H1 (cell line): ENCODE measurements around the gene RPL26. TPM values are rescaled to one million over a fixed set of nuclear protein-coding genes. Genes with fewer than 3 reads are reported as not detected.

Source experiments
- CTCF ChIA-PET: fragments of 300-600 bp; sonication (Branson Sonifier 250); formaldehyde crosslinking; loops from one replicate; lab custom pipeline; 2021; ENCODE audit not compliant: partially characterized antibody; lab: Charles Lee
- POLR2A ChIA-PET: fragments of 300-600 bp; sonication (Branson Sonifier 250); formaldehyde crosslinking; loops from one replicate; lab custom pipeline; 2021; ENCODE audit warnings: inconsistent platforms; ENCODE audit not compliant: partially characterized antibody; lab: Charles Lee
- DNase-seq, 2 experiments: peaks; one replicate each; pipeline versions ENCODE4 v3.0.0 to v3.0.0-alpha.2; 2010 to 2022; ENCODE audit warnings: low spot score in 2 of 2, low read depth in 1 of 2, mixed read lengths in 1 of 2
- FAIRE-seq: peaks from 2 replicates; lab custom pipeline; 2011; peaks lifted over from hg19 to GRCh38; lab: Jason Lieb, UNC
- H2AFZ ChIP-seq: 2 replicates; pipeline ENCODE4 v1.8.1; 2012; ENCODE audit warnings: low read length, inconsistent platforms
- H2AK5ac ChIP-seq: 2 replicates; pipeline ENCODE4 v1.6.1; 2013; ENCODE audit warnings: low read depth, low read length
- H2BK120ac ChIP-seq: replicated peaks from 2 replicates; pipeline ENCODE3; 2013; ENCODE audit warnings: low read depth, low read length, inconsistent platforms
- H2BK12ac ChIP-seq: 2 replicates; pipeline ENCODE4 v1.6.1; 2013; ENCODE audit warnings: low read depth, low read length
- H2BK15ac ChIP-seq: 2 replicates; pipeline ENCODE4 v1.6.1; 2013; ENCODE audit warnings: low read length
- H2BK20ac ChIP-seq: 2 replicates; pipeline ENCODE4 v1.6.1; 2013; ENCODE audit warnings: low read length
- H2BK5ac ChIP-seq: 2 replicates; pipeline ENCODE4 v1.6.1; 2013; ENCODE audit warnings: low read depth, low read length
- H3K14ac ChIP-seq: 2 replicates; pipeline ENCODE4 v1.6.1; 2013; ENCODE audit warnings: inconsistent platforms; ENCODE audit not compliant: insufficient read length
- H3K18ac ChIP-seq: 2 replicates; pipeline ENCODE4 v1.6.1; 2013; ENCODE audit warnings: low read length; ENCODE audit errors: extremely low read depth
- H3K23ac ChIP-seq: 2 replicates; pipeline ENCODE4 v1.6.1; 2013; ENCODE audit warnings: inconsistent platforms; ENCODE audit not compliant: insufficient read length
- H3K23me2 ChIP-seq: 2 replicates; pipeline ENCODE4 v1.6.1; 2013; ENCODE audit warnings: low read depth, low read length
- H3K27ac ChIP-seq: 2 replicates; pipeline ENCODE4 v1.6.1; 2011; ENCODE audit warnings: low read depth, low read length, inconsistent platforms
- H3K27me3 ChIP-seq, 4 experiments: replicated peaks in 1 of 4; 1 replicate in 1 of 4; 2 replicates in 3 of 4; pipeline versions ENCODE4 v1.6.1 to v1.8.1; 2011 to 2013; ENCODE audit warnings: low read length in 3 of 4, mild to moderate bottlenecking in 3 of 4, inconsistent platforms in 2 of 4, mixed read lengths in 2 of 4, moderate library complexity in 1 of 4; ENCODE audit not compliant: control insufficient read depth in 3 of 4, insufficient read depth in 3 of 4; ENCODE audit errors: extremely low read depth in 1 of 4
- H3K36me3 ChIP-seq, 4 experiments: 2 replicates each; pipeline versions ENCODE4 v1.6.1 to v1.8.1; 2011 to 2013; ENCODE audit warnings: mild to moderate bottlenecking in 4 of 4, low read length in 3 of 4, moderate library complexity in 2 of 4, control low read depth in 1 of 4, inconsistent platforms in 1 of 4; ENCODE audit not compliant: insufficient read depth in 4 of 4, control insufficient read depth in 2 of 4
- H3K4ac ChIP-seq: replicated peaks from 2 replicates; pipeline ENCODE3; 2013; ENCODE audit warnings: low read length, low read depth, mixed read lengths, inconsistent platforms; ENCODE audit not compliant: insufficient read length
- H3K4me1 ChIP-seq, 4 experiments: replicated peaks in 1 of 4; 1 replicate in 1 of 4; 2 replicates in 3 of 4; pipeline versions ENCODE4 v1.6.1 to v1.8.1; 2011 to 2013; ENCODE audit warnings: low read length in 3 of 4, inconsistent platforms in 2 of 4, mixed read lengths in 1 of 4; ENCODE audit not compliant: insufficient read depth in 4 of 4, control insufficient read depth in 3 of 4
- H3K4me2 ChIP-seq, 2 experiments: 2 replicates each; pipeline versions ENCODE4 v1.6.1 to v1.8.1; 2011 to 2013; ENCODE audit warnings: low read depth in 2 of 2, low read length in 2 of 2, control low read depth in 1 of 2, inconsistent platforms in 1 of 2, mild to moderate bottlenecking in 1 of 2; ENCODE audit not compliant: insufficient read depth in 1 of 2
- H3K4me3 ChIP-seq, 4 experiments: fragments of 200-600, 300-600 bp in 1 of 4; sonication (generic), shearing (Covaris generic), sonication (Bioruptor Twin) in 1 of 4; 2 replicates each; pipeline versions ENCODE4 v1.5.1 to v1.8.1; 2011 to 2016; ENCODE audit warnings: low read length in 4 of 4, low read depth in 3 of 4, control low read depth in 2 of 4, inconsistent platforms in 2 of 4, mild to moderate bottlenecking in 2 of 4, mixed read lengths in 1 of 4, moderate library complexity in 1 of 4; ENCODE audit not compliant: insufficient read depth in 2 of 4; ENCODE audit errors: extremely low read depth in 1 of 4
- H3K56ac ChIP-seq: replicated peaks from 2 replicates; pipeline ENCODE3; 2013; ENCODE audit warnings: low read depth, mild to moderate bottlenecking, mixed read lengths, low read length, inconsistent platforms; ENCODE audit not compliant: insufficient read length
- H3K79me1 ChIP-seq: 2 replicates; pipeline ENCODE4 v1.6.1; 2013; ENCODE audit warnings: low read depth, low read length, control low read depth
- H3K79me2 ChIP-seq, 2 experiments: 2 replicates each; pipeline versions ENCODE4 v1.6.1 to v1.8.1; 2012 to 2013; ENCODE audit warnings: low read length in 2 of 2, mild to moderate bottlenecking in 2 of 2, inconsistent platforms in 1 of 2; ENCODE audit not compliant: insufficient read depth in 2 of 2, control insufficient read depth in 1 of 2
- H3K9ac ChIP-seq, 4 experiments: replicated peaks in 1 of 4; 1 replicate in 1 of 4; 2 replicates in 3 of 4; pipeline versions ENCODE4 v1.6.1 to v1.8.1; 2011 to 2013; ENCODE audit warnings: low read depth in 3 of 4, low read length in 3 of 4, control low read depth in 2 of 4, mild to moderate bottlenecking in 2 of 4, moderate library complexity in 2 of 4, inconsistent platforms in 1 of 4; ENCODE audit errors: extremely low read depth in 1 of 4
- H3K9me3 ChIP-seq, 2 experiments: 2 replicates each; pipeline versions ENCODE4 v1.6.1 to v1.8.1; 2012 to 2013; ENCODE audit warnings: mild to moderate bottlenecking in 2 of 2, moderate library complexity in 2 of 2, control low read depth in 1 of 2, inconsistent platforms in 1 of 2, low read depth in 1 of 2, low read length in 1 of 2, mixed read lengths in 1 of 2; ENCODE audit not compliant: insufficient read depth in 2 of 2
- H4K20me1 ChIP-seq, 2 experiments: replicated peaks in 1 of 2; 2 replicates each; pipeline versions ENCODE3 to v1.8.1; 2011 to 2013; ENCODE audit warnings: inconsistent platforms in 2 of 2, low read length in 2 of 2, mild to moderate bottlenecking in 1 of 2; ENCODE audit not compliant: insufficient read depth in 2 of 2, control insufficient read depth in 1 of 2
- H4K5ac ChIP-seq: 2 replicates; pipeline ENCODE4 v1.6.1; 2013; ENCODE audit warnings: low read length, low read depth, mixed read lengths, inconsistent platforms; ENCODE audit not compliant: insufficient read length
- H4K8ac ChIP-seq: 2 replicates; pipeline ENCODE4 v1.8.0; 2013; ENCODE audit warnings: mild to moderate bottlenecking, moderate library complexity, low read length, inconsistent platforms; ENCODE audit not compliant: insufficient read depth; ENCODE audit errors: extremely low read depth
- H4K91ac ChIP-seq: replicated peaks from 2 replicates; pipeline ENCODE3; 2013; ENCODE audit warnings: low read length, mixed read lengths, inconsistent platforms; ENCODE audit not compliant: insufficient read length
- TCF12 ChIP-seq: IDR thresholded peaks from 2 replicates; pipeline ENCODE4 v1.6.1; 2011; ENCODE audit warnings: low read depth, mild to moderate bottlenecking, low read length
- WGBS, 2 experiments: shearing (Covaris generic) in 1 of 2; methylation state at CpG; one replicate each; pipeline versions ENCODE4 v1.1.6 to v1.1.7; 2013 to 2015; ENCODE audit warnings: low lambda C conversion rate in 2 of 2, mixed read lengths in 2 of 2, inconsistent platforms in 1 of 2, low coverage in 1 of 2, missing lambda C conversion rate in 1 of 2; ENCODE audit not compliant: insufficient replicate concordance in 2 of 2, insufficient coverage in 1 of 2, insufficient read length in 1 of 2; ENCODE audit errors: extremely low coverage in 1 of 2, missing lambda C conversion rate in 1 of 2; 5-methylcytosine and 5-hydroxymethylcytosine counted together
- polyA plus RNA-seq, 7 experiments: library from polyadenylated mRNA; depleted of rRNA in 3 of 7; stranded (reverse) in 5 of 7; unstranded in 2 of 7; fragments of >200 nt in 5 of 7; fragments of 200-250 nt in 2 of 7; gene quantifications; 1 replicate in 5 of 7; 2 replicates in 1 of 7; 4 replicates in 1 of 7; pipeline versions ENCODE4 v1.2.1 to v1.2.3, GENCODE V29; 2011 to 2013; ENCODE audit warnings: missing spikeins in 2 of 7, mixed read lengths in 2 of 7
- total RNA-seq: library from RNA; stranded (reverse); fragmentation: NEBNext Ultra II Directional; extraction: Animal tissue kit (Norgen Biotek cat#: 25700); gene quantifications from 2 replicates; pipeline ENCODE4 v1.2.1, GENCODE V29; 2021

Gene RPL26
- total and polyA plus RNA-seq, 2 of the 8 experiments (the other 6 are each of a cell fraction or from before 2014, with no cell fraction given) = 1,963 to 2,554 TPM

- CTCF ChIA-PET = interaction anchor here (1.0 to 2.1 kb wide), 2 partner anchors 21 to 38 kb away, joined by 3 to 5 read pairs; no protein-coding TSS in a partner anchor
- no peak overlapping the region for H3K4ac ChIP-seq
- WGBS, 2 experiments = 88% methylated on average over 5 of the region's 5 CpGs; no CpG with 5 or more reads in 1 of the 2 experiments
- TF ChIP-seq TCF12 = 0 out of 2 replicates have a peak, but pooled peaks have one; percentile 58
Observed at GRCh38 chr17:8359769-8360168, 23.2 kb downstream of the RPL26 start.

More at GRCh38 chr17:8359769-8360168, 23.2 kb downstream of the RPL26 start:
- Histone ChIP-seq H3K23me2 (no peaks in the 10 kb centered on the region; the same call in 1 of the 2 replicates), H3K27ac (no peak overlapping the region), H3K4me2 (no peak overlapping the region), H3K79me1 (no peaks in the 10 kb centered on the region), H4K91ac (no peak overlapping the region), H3K79me2 (no peaks in the 10 kb centered on the region), H2BK15ac (no peak overlapping the region), H2BK12ac (peak overlapping the region; percentile 45; the same call in 1 of the 2 replicates), H2BK120ac (no peak overlapping the region), H3K23ac (no peak overlapping the region), H2BK5ac (peak overlapping the region; percentile 3; the same call in 1 of the 2 replicates), H4K20me1 (no peaks in the 10 kb centered on the region), H2BK20ac (no peak overlapping the region), H3K9me3 (no peaks in the 10 kb centered on the region), H3K56ac (no peak overlapping the region), H2AFZ (no peak overlapping the region), H3K9ac (peak overlapping the region in 1 of 4 experiments; percentile 54; a peak in 2 of 7 replicates), H3K4me1 (peaks cover 0 to 5% (median 1%) of the 10 kb centered on the region in 4 experiments; a peak in 1 of 7 replicates), H3K18ac (no peak overlapping the region), H4K5ac (no peak overlapping the region), H3K4me3 (no peak overlapping the region), H3K14ac (no peak overlapping the region), H2AK5ac (peak overlapping the region; percentile 1; the same call in 1 of the 2 replicates), H3K27me3 (no peaks in the 10 kb centered on the region), H4K8ac (no peak overlapping the region), H3K36me3 (no peaks in the 10 kb centered on the region)
- peak; percentile 81 for FAIRE-seq
- POLR2A ChIA-PET = interaction anchor here (1.5 to 4.0 kb wide), 6 partner anchors 17 to 111 kb away, joined by 4 to 36 read pairs (median 10); partner anchors contain the start of genes CTC1, KRABD2, PFAS and RPL26
- no peak for DNase-seq
